ENCODE results near the gene HSP90AB1. TPM values are rescaled to one million over a fixed set of nuclear protein-coding genes. Genes with fewer than 3 reads are reported as not detected.

Gene HSP90AB1
- total RNA-seq, 1 experiment from 2014 or later, result 5,432 TPM

DNA sequence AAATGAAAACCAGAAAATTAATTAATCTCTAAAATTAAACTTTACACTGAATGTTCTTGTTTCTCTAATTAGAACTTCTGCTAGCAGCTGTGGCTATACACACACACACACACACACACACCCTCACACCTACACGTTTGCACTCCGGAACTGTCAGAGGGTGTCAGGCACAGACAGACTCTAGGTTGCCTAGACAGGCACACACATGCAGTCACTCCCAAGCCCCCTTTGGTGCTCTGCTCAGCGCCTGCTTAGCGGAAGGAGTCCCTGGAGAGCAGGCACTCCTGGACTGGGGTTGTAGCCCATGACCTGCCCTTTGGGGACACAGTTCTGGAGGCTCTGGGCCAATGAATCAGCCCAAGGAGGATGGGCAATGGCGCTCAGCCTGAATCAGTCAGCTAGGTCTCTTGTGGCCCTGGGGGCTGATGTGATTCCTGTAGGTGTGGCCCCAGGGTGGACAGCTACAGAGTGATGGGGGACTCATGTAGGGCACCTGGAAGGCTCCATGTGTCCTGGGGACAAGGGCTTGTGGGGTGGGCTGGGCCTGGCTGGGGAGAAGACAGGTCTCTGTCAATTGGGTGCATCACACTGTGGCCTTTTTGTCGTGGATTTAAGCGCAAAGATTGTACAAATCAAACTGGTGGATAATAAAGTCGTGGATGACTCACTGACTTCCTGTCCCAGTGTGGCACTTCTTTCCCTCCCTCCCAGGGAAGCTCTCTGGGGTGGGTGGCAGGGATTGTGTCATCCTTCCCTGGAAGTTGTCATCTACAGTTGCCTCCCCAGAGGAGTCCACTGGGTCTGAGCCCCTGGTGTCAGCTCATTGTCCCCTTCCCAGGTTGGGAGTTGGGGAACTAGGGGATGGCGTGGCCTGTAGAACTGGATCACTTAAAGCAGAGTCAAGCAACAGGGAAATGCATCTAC is 32.1 kb downstream of the HSP90AB1 start:
- Histone ChIP-seq H3K27me3 (peaks cover 50% of the 10 kb centered on the region), H3K4me3 (no peak overlapping the region)
- DNase-seq, result no peak

DNA sequence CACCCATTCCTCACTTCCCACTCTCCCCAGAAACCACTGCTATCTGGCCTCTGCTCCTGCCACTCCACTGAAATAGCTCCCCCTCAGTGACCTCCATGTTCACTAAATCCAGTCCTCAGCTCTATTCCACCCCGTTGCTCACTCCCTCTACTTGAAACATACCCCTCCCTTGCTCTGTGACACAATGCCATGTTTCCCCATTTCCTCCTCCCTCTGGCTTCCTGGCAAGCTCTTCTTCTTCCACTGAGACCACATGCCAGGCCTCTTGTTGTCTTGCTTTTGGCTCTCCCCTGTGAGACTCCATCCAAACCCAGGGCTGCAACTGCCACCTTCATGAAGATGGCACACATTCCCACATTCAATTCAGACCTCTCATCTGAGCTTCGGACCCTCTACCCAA is 37.2 kb downstream of the HSP90AB1 start:
- no peaks in the 10 kb centered on the region for H3K36me3 ChIP-seq
- no peaks in the 10 kb centered on the region for H3K9me3 ChIP-seq
- no peak for DNase-seq
- no peak overlapping the region for H3K4me3 ChIP-seq
- peaks cover 92% of the 10 kb centered on the region for H3K27me3 ChIP-seq

More for the DNA sequence above, 32.1 kb downstream of the HSP90AB1 start:
- no peaks in the 10 kb centered on the region for H3K36me3 ChIP-seq
- no peaks in the 10 kb centered on the region for H3K9me3 ChIP-seq

DNA sequence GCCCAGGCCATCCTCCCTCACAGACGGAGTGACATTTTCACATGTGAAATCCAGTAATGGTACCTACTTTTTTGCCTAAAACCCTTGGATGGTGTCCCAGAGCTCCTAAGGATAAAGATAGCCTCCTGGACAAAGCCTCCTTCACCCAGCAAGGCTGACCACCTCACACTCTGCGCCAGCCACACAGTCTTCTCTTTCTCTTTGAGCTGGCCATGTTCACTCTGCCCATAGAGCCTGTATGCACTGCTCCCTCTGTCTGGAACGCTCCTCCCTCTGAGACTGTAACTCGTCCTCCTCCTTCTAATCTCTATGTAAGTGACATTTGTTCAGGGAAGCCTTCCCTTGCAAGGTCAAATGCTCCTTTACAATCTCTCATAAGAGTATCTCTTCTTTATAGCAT is 38.0 kb downstream of the HSP90AB1 start:
- H3K27me3 ChIP-seq, result peaks cover 93% of the 10 kb centered on the region
- H3K9me3 ChIP-seq, result no peaks in the 10 kb centered on the region
- no peak overlapping the region for H3K4me3 ChIP-seq
- no peaks in the 10 kb centered on the region for H3K36me3 ChIP-seq
- no peak for DNase-seq

DNA sequence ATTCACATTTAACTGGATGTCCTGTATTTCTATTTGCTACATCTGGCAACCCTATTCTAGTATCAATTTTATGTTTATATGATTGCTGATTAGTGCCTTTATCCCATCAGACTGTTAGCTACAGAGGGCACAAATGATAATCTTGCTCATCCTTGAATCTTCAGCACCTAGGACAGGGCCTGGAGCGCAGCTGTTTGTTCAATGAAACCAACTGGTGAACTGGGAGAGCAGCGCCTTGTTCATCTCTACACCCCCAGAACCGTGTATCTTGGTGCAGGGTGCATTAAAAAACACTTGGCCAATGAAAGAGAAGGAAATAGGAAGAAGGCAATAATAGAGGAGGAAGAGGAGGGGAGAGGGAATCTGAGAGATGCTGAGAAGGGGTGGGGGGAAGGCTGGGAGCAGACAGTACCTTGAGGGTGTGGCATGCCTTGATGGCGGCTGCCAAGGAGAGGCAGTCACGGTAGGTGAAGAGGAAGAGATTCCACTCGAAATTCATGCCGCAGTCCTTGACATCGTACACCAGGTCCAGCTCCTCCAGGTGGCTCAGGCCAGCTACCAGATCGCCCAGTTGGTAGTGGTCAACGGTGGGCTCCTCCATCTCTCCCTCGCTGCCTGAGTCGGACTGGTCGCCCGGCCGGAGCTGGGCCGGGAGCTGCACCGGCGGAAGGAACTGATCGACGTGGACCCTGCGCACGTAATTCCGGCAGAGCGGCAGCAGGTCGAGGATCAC is 38.8 kb downstream of the HSP90AB1 start:
- H3K9me3 ChIP-seq, result no peaks in the 10 kb centered on the region
- H3K27me3 ChIP-seq, result peaks cover 93% of the 10 kb centered on the region
- DNase-seq, result no peak
- H3K36me3 ChIP-seq, result no peaks in the 10 kb centered on the region
- no peak overlapping the region for H3K4me3 ChIP-seq

DNA sequence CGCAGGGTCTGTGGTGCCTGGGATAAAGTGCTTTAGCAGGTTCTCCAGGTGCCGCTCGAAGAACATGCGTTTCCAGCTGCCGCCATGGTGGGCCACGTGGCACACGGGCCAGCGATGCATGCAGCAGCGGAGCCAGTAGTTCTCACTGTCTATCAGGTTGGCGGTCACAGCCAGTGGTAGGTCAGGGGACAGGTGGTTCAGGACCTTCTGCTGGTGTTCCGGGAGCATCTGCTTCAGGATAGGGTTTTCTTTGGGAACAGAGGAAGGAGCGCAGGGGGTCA is 39.3 kb downstream of the HSP90AB1 start:
- no peaks in the 10 kb centered on the region for H3K9me3 ChIP-seq
- H3K4me3 ChIP-seq, result no peak overlapping the region
- H3K36me3 ChIP-seq, result no peaks in the 10 kb centered on the region
- H3K27me3 ChIP-seq, result peaks cover 93% of the 10 kb centered on the region
- no peak for DNase-seq

DNA sequence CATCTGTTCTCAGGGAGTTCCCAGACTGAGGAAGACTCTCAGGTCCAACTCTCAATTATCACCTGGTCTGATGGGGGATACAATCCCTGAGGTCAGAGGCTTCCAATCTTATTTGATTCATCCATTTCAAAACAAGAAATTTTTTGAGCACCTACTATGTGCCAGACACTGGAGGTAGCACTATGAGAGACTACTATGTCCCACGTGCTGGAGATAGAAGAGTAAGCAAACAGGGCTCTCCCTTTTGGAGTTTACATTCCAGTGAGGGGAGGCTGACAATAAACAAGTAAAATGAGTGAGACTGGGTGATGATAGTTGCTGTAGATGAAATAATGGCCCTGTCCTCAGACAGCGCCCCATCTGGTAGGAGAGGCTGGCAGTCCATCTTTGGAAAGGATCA is 39.8 kb downstream of the HSP90AB1 start:
- H3K4me3 ChIP-seq, result no peak overlapping the region
- no peaks in the 10 kb centered on the region for H3K9me3 ChIP-seq
- no peaks in the 10 kb centered on the region for H3K36me3 ChIP-seq
- DNase-seq, result no peak
- peaks cover 92% of the 10 kb centered on the region for H3K27me3 ChIP-seq

DNA sequence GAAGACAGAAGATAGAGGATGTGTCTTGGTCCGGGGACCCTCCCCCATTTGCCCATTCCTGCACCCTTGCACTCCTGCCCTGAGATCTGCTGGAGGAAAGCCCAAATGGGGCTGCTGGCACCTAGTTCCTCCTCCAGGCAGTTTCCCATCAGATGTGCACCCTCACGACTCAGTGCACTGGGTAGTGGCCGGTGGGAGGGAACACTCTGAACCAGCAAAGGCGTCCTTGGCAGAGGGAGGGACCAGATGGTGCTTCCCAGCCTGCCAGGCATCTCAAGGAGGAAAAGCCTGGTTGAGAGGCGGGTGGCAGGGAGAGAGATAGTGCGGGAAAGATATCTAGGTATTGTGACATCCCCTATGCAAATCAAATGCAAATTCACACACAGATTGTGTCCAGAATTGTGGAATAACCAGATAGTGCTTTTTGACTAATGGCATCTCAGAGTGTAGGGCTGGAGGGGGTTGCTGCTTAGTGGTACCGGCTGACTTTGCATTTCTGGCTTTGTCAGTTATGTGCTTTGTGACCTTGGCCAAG is 42.9 kb downstream of the HSP90AB1 start:
- Histone ChIP-seq H3K4me3 (no peak overlapping the region), H3K36me3 (no peaks in the 10 kb centered on the region), H3K9me3 (no peaks in the 10 kb centered on the region), H3K27me3 (peaks cover 84% of the 10 kb centered on the region)
- no peak for DNase-seq

DNA sequence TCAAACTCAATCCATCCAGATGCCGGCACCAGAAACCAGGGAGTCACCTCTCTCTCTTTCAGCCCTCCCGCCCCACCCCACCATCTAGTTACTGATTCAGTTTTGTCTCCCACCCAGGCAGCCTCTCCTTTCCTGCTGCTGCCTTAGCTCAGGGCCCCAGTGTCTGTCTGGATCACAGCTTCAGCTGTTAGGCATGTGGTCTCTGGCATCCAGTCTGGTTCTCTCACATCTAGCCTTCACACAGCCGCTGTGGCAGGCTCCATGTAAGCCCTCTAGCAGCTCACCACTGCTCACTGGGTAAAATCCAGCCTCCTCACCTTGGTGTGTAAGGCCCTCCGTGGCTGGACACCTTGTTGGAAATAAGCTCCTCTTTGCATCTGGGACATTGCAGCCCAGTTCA is 44.9 kb downstream of the HSP90AB1 start:
- DNase-seq, result no peak
- Histone ChIP-seq H3K9me3 (no peaks in the 10 kb centered on the region), H3K4me3 (no peak overlapping the region), H3K36me3 (no peaks in the 10 kb centered on the region), H3K27me3 (peaks cover 88% of the 10 kb centered on the region)

DNA sequence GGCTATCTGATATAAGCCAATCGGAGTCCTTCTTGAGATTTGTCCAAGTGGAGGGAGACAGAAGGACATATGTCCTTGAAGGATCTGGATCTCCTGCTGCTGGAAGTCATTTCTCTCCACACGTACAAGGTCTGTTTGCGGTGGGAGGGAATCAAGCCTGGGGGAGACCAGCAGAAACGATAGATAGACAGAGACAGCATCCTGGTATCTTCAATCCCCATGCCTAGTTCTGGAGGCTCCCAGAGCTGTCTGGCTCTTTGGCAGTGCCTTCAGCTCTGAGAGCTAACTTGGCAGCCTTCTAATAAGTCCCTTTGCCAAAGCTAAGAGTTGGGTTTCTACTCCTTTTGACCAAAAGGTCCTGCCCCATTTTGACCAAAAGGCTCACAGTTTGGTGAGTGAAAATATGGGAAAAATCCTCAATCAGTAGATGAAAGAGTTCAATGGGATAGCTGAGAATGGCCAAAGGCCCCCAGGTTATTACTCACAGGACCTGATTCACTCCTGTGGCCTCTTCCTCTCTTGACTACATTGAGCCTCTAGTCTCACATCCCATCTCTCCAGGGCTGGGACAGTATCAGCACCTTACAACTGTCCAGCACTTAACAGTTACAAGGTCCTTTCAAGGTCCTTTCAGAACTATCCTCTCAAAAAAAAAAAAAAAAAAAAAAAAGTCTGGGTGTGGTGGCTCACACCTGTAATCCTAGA is 45.9 kb downstream of the HSP90AB1 start:
- Histone ChIP-seq H3K27me3 (peaks cover 88% of the 10 kb centered on the region), H3K36me3 (no peaks in the 10 kb centered on the region), H3K9me3 (no peaks in the 10 kb centered on the region), H3K4me3 (no peak overlapping the region)
- no peak for DNase-seq

DNA sequence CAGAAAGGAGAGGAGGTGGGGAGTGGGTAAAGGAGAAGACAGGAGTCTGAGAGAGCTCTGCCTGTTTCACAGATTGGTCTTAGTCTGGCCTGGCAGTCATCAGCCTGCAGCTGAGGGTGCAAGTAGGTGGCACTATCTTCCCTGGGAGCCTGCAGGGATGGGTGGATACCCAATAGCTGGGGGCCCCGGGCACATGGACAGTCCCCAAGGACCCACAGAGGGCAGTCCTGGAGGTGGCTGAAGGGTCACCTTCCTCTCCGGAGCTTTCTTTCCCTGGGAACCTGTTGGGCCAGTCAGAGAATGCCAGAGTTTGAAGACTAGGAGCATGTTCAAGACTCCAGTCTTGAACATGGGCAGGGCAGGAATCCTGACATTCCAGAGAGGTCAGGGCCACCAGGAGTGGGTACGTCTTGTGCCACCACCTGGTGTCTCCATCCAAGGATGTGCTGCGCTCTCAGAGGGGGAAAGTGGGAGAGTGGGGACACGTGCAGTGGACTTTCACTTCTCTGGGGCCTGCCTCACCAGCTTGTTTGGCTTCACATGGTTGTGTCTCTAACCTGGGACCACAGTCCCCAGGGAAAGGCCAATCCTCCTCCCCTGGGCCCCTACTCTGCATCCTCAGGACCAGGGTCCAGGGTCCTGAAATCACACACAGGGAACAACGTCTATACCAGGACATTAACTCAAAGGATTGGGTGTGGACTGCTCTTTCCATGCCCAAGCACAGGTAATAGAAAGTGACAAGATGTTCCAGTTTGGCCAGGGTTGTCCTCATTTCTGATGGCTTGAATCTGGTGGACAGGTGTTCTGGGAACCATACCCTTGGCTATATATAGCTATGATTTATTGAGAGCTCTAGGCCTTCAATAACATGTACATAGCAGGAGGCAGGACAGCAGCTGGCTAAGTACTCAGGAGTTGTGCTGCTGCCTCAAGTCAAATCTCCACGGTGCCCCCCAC is 48.2 kb downstream of the HSP90AB1 start:
- peaks cover 78% of the 10 kb centered on the region for H3K27me3 ChIP-seq
- no peak overlapping the region for H3K4me3 ChIP-seq
- no peak for DNase-seq
- H3K9me3 ChIP-seq, result no peaks in the 10 kb centered on the region
- H3K36me3 ChIP-seq, result peaks cover 1% of the 10 kb centered on the region

DNA sequence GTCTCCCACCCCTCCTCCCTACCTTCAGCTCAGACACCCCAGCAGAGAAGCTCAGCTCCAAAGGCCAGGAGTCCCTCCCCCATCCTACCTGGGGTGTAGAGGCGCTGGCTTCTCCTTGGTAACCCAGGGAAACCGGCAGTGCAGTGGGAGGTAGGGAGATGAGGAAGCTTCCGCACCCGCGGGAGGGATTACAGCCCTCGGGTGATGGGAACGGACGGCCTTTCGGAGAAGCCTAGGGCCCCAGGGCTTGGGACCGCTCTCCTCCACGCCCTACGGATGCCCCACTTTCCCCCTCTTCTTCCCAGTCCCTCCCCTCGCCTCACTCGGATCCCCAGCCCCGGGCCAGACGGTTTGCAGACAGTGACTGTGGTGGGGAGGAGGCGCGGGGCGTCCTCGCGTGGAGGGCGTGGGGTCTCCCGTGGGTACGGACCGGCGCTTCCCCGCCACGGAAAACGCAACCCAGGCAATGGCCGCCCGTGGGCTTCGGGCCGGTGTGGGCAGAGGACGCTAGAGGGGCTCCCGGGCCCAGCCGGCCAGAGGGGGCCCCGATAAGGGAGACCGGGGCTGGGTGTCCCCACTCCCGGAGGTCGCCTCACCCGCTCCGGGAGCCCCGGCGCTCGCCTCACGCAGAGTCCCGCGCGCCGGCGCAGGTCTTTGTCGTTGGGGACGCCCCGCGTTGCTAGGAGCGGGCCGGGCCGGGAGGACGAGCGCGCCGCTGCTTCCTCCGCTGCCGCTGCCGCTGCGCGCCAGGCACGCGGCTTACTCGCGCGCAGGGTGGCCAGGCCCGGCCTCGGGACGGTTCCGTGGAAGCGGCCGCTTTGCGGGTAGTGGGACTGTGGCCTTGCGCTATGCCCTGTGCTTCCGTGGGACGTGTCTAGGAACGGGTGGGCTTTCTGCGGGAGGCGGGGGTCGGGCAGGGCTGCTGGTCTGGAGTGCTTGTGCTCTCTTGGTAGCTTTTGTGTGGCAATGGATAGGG is 50.5 kb downstream of the HSP90AB1 start:
- no peaks in the 10 kb centered on the region for H3K9me3 ChIP-seq
- DNase-seq, result peak; percentile 75
- peaks cover 22% of the 10 kb centered on the region for H3K36me3 ChIP-seq
- H3K4me3 ChIP-seq, result peak overlapping the region; percentile 40
- H3K27me3 ChIP-seq, result peaks cover 58% of the 10 kb centered on the region

DNA sequence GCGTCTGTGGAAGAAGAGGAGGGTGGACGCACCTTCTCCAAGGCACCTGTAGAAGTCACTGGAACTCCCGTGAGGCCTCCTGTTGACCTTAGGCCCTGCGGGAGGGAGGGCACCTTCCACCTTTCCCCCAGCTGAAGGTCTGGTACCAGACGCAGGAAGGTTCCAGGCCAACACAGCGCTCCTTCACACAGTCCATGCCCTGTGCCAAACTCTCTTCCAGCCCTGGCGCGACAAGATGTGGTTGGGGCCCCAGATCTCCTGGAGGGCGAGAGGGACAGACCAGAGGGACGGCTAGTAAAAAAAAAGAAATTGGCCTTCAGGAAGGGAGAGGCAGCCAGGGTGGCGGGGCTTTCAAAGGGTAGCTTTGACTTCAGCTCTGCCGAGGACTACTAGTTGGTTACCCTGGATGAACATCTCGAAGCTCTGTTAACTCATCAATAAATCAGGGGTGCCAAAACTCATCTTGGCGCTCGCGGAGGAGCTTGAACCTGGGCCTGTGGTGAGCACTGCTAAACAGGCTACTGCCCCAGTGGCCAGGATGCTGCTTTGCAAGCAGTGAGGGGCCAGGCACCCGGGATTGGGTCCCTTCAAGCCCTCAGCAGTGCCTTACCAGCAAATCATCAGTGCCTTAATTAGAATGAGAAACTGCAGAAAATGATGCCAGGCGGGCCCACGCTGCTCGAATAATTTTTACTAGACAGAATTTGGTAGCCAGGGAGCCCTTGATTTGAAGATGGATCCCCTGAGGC is 51.3 kb downstream of the HSP90AB1 start:
- Histone ChIP-seq H3K27me3 (peaks cover 51% of the 10 kb centered on the region), H3K9me3 (no peaks in the 10 kb centered on the region), H3K4me3 (peak overlapping the region; percentile 40; the same call in 1 of the 2 replicates), H3K36me3 (peaks cover 31% of the 10 kb centered on the region)
- DNase-seq, result peak; percentile 57

DNA sequence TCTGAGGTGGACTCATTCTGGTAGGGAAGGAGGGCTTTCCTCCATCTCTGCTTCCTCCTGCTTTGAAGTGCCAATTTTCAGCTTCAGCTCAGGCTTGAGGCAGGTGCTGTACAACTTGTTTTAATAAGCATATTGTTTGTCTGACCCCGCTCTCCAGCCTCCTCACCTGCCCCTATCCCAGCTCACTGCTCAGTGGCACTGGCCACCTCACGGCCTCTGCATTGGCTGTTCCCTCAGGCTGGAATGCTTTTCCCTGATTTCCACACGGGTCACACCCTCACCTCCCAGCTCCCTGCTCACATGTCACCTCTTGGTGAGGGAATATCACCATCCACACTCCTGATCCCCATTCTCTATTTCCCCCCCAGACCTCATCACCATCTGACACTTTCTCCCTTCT is 52.0 kb downstream of the HSP90AB1 start:
- DNase-seq, result no peak
- H3K9me3 ChIP-seq, result no peaks in the 10 kb centered on the region

DNA sequence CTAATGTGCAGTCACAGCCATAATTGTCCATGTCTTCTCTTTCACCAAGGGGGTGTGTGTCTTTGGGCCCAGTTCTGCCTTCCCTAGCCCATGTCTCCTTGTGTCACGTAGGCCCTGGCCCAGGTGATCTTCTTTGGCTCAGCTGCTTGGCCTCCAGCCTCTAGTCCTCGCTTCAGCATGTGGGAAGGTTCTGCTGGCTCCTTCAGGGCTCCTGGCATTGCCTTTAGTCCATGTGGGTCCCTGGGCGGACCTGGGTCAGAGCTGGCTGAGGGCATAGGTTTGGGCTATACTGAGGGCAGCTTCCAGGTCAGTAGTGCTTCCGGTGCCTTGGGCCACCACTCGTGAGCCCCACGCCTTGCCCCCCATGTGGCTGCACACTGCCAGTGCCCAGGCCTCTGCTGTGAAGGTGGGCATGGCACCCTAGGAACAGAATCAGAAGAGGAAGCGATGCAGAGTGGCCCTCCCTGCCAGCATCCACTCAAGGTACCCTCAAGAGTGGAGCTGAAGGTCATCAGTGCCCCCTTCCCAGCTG is 53.5 kb downstream of the HSP90AB1 start:
- no peak for DNase-seq
- no peak overlapping the region for H3K4me3 ChIP-seq
- peaks cover 36% of the 10 kb centered on the region for H3K27me3 ChIP-seq
- no peaks in the 10 kb centered on the region for H3K9me3 ChIP-seq
- peaks cover 53% of the 10 kb centered on the region for H3K36me3 ChIP-seq

More for the DNA sequence above, 52.0 kb downstream of the HSP90AB1 start:
- Histone ChIP-seq H3K27me3 (peaks cover 47% of the 10 kb centered on the region), H3K4me3 (no peak overlapping the region), H3K36me3 (peaks cover 38% of the 10 kb centered on the region)
